HG02588 (cell line): Measurements from ENCODE around the gene STK4.

Experiments
- ATAC-seq: cut with Tn5 transposase; IDR thresholded peaks from one replicate; pipeline ENCODE4 v1.9.1; 2021; ENCODE audit warnings: mild to moderate bottlenecking, moderate library complexity; ENCODE audit not compliant: unreplicated experiment

STK4 gene

DNA sequence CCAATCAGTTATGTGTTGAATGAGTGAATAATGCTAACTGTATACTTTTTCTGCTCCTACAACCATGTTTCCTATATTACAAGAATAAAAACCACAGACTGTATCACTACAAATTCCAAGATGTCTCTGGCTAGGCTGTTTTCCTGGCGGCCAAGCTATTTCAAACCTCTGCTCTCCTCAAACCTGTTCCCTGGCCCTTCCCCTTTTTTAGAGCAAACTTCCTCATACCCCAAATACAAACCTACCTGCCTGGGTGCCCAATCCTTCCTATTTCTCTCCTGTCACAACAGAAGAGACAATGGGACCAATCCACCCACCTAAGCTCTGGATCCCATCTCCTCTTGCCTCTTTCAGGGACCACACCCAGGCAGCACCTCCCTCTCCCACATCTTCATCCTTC lies 13.6 kb upstream of the STK4 start:
- ATAC-seq: no peak

DNA sequence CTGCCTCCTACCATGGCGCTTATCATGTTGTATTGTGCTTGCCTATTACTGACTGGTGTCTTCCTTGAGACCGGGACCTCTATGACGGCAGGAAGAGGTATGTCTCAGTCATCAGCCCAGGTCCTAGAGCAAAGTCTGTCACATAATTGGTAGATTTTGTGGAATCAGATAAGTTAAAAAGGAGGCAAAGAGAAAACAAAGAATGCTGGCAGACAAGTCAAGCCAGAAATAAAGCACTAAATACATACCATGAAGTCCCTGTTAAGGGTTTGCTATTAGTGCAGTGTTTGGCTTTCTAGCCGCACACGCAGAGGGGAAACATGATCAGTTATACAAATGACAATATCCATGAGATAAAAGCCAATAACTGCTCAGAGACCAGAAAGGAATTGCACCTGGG lies 12.1 kb upstream of the STK4 start:
- ATAC-seq: no peak

DNA sequence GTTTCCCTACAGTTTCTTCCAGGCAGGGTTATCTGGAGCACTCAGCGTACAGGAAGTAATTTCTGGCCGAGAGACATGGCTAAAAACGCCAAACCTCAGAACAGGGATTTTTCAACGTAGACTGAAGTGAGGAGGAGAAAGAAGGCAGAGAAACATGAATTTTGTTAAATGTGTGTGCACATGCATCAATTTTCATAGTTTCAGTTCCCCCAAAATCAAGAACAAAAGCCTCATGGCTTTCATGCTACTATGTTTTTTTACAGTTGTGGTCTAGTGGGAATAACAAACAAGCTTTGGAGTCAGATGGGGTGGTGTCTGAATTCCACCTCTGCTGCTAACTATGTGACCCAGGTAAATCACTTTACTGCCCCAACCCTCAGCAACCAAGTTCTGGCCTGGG lies 11.0 kb upstream of the STK4 start:
- no peak for ATAC-seq

DNA sequence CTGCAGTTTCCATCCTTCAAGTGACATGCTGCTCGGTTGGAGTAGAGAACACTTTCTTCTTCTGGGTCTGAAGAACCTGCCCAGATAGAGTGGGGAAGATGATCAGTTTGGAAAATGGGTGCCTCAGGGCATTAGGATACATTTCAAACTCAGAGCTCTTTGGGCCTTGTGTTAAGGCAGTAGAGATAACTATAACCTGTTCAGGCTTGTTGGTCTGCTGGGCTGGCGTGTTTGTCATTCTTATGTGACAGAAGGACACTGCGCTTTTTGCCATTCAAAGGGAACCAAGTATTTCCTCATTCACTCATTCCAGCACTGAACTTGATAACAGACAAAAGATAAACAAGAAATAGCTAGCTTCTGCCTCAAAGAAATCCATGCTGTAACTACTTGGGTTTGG lies 9.9 kb upstream of the STK4 start:
- ATAC-seq: no peak

DNA sequence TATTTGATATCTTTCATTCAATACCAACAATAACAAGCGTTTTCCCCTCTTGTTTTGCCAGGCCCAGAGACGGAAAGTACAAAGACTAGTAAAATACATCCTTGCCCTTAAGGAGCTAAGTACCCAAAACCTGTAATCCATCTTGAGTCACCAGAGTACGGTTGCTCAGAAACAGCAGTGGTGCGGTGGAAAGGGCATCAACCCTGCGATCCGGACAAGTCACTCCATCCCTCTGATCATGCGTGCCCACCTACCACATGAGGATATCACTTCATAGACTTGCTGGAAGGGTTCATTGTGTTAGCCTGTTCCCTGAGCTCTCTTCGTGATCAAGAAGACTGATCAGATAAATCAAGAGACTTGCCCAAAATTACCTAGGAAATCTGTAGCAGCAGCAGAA lies 8.0 kb upstream of the STK4 start:
- ATAC-seq: no peak

DNA sequence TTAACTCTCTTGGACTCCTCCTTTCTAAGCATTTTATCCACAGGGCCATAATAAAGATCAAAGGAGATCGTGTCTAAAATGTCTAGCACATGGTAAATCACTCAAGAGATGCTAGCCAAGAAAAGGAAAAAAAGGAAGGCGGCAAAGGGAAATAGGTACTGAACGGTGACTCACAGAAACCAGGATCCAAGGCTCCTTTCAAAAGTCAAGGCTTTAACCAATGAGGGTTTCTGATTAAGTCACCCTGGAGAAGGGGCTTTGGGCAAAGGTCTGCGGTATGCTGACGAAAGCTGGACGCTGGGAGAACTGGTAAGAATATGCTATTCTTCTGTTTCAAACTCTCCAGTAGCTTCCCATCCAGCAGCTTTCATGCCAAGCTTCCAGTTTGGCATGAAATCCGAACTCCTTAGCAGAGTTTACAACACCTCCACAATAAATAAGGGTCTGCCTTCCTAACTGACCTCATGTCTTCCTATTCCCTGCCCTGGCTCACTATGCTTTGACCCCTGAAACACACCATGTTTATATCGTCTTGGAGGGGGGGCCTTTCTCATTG lies 7.2 kb upstream of the STK4 start:
- ATAC-seq: no peak

DNA sequence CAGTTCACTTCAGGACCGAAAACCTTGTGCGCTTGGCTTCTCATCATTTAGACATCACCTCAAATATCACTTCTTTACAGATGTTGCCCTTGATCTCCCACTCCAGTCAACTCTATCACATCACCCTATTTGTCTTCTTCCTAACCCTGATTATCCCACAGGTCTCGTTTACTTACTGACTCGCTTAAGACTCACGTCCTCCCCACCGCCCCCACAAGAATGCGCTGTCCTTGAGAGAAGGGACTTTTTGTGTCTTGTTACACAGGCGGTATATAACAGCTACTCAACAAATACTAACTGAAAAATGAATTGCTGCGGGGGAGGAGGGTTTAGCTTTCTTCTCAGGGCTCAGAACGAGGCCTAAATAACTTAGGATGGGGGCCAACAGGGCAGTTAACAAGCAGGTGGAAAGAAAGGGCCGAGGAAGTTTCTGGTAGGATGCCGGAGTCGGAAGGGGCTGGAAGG lies 6.6 kb upstream of the STK4 start:
- ATAC-seq: no peak

DNA sequence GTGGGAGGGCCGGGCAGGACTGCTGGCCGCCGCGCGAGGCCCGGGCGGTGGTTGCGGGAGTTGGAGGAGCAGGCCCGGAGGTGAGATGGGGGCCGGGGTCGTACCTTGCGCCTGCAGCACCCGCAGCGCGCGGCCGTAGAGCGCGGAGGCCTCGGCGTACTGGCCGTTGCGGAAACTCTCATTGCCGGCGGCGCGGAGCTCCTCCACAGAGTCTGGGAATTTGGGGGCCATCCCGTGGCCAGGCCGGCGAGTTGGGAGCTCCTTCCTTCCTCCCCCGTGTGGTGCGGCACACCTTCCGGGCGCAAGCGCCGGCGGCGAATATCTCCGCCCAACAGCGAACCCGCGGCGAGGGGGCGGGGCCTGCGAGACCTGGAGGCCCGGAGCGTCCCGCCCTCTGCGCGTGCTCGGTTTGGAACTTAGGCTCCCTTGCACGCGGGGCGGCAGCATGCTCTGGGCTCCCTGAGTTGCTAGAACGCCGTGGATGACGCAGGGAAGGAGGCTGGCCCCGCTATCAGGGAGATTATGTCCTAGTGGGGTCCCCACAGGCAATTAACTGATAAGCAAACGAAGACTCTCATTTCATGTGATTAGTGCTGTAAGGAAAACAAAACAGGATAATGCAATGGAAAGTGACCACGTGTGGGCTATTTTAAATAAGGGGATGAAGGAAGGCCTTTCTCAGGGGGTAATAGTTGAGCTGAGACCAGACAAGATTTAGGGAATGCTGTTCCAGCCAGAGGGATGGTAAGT lies 6.0 kb upstream of the STK4 start, which contains the start of gene TOMM34:
Gene TOMM34 (minus strand): TSS at position 295 of the 750 bp plus-strand sequence. CDS start 64 bp downstream, at position 231.
- peak; percentile 81 for ATAC-seq

DNA sequence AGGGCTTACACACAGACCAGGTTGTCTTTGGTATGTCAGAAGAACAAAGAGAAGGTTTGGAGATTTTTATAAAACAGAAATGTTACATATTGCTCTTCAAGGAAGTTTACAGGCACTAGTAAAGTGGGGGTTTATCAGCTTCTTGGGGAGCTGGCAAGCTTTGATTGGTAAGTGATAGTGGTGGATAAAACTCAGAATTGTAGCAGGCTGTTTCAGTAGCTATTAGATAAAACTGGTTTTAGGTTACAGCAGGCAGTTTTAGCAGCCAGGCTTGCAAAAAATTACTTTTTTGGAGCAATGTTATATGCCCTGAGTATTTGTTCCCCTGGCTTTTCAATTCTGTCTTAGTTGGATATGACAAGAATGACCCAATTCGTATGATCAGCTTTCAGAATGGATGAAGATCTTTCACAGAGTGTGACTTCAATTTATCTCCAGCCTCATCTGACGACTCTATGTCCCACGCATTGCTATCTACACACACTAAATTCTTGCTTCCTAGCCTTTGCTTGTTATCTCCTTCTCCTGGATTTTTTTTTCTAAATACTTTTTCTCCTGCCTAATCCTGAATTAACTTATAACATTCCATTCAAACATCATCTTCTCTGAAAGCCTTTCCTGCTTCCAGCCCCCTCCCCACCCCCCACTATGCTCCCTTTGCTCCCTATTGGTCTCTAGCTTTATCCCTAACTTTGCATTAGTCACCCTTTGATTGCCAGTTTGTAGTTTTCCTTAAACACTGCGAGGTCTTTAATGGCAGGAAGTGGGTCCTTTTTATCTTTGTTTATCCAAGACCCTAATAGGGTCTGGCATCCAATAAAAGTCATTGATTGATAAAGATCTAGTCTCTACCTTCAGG lies 5.1 kb upstream of the STK4 start:
- ATAC-seq: no peak

DNA sequence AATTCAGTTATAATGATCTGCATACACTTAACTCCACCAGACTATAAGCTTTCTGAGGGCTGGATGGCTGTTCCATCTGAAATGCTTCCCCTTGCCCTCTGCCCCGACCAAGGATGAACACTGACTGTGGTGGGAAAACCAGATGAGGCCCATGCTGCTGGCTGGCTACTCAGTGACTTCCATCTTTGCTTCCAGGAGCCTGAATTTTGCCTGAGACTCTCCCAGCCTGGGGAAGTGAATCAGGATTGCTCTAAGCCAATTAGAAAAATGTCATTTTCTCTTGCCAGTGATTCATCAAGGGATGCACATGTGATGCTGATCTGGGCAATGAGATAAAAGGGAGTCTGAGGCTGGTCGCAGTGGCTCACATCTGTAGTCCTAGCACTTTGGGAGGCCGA lies 4.4 kb upstream of the STK4 start:
- ATAC-seq: no peak

DNA sequence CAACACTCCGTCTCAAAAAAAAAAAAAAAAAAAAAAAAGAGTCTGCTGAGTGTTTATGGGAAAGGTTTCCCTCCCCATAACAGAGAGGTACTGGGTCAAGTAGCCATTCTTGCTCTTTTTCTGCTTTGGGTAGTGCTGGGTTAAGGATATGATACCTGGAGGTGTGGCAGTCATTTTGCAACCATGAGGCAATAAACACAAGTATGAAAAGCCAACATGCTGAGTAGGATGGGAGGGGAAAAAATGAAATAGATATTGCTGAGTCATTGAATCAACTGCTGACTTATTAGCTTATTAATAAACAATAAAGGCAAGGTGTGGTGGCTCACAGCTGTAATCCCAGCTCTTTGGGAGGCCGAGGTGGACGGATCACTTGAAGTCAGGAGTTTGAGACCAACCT lies 3.8 kb upstream of the STK4 start:
- no peak for ATAC-seq

DNA sequence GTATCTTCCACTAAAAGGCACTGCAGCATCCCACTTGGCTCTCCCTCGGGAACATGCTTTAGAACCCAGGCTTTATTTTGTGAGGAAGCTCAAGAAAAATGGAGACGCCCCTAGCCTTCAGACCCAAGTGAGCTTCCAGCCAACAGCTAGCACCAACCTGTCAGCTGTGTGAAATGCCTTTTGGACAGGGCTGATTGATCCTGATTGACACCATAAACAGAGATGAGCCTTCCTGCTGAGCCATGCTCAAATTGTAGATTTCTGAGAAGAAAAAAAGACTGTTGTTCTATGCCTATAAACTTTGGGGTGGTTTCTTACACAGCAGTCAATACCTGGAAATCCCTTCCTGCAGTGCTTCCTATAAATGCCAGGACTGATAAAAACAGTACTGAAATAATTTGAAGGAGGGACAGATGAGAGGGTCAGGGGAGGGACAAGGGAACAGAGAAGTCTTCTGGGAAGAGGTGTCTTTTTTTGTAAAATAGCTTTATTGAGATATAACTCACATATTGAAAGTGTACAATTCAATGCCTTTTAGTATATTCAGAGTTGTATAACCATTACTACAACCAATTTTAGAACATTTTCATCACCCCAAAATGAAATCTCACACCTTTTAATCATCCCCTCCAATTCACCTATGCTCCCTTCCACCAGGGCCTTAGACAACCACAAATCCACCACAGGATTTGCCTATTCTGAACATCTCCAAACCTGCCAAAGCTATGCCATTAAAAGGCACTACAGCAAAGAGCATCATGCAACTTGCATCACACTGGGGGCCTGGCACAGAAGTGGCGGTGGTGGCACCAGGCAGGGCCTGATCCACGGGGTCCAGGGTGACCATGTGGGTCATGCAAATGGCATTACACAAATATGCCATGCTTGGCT lies 2.7 kb upstream of the STK4 start:
- no peak for ATAC-seq

DNA sequence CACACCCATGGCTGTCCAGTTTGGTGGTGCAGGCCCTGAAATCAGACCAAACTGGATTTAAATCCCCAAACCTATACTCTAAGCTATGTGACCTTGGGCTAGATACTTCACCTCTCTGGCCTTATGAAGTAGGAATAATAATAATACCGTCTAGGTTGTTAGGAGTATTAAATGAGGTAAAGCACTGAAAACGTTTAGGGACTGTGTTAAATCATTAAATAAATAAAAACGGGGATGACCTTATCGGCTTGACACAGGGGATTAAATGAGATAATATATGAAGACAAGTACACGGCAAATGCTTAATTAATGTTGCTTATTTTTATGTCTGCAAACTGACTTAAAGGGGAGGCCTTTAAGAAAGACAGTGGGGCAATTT lies 672 bp upstream of the STK4 start:
- no peak for ATAC-seq

DNA sequence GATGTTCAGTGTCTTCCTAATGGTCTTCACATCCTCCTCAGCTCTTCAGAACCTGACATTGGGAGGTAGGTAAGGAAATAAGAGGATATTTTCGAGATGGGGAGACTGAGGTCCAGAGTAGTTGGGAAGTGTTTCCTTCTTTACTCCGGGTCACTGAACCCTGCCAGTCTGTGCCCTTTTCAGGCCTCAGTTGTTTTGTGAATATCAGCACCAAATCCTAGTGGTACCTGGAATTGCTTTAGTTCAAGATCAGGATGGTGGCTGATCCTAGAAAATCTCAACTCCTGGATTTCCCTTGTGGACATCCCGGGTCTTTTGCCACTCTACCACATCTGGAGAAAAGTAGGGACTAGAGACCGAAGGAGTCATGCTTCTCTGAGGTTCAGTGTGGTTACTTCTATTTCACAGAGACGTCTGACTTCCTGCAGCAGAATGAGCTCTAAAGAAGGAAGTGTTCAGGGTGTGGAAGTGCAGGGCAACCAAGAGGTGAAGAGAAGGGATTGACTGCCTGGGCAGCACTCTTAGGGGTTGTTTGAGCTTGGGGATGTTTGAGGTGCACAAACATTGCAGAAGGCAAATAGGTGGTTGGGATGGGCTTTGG lies 995 bp downstream of the STK4 start:
- ATAC-seq: no peak

DNA sequence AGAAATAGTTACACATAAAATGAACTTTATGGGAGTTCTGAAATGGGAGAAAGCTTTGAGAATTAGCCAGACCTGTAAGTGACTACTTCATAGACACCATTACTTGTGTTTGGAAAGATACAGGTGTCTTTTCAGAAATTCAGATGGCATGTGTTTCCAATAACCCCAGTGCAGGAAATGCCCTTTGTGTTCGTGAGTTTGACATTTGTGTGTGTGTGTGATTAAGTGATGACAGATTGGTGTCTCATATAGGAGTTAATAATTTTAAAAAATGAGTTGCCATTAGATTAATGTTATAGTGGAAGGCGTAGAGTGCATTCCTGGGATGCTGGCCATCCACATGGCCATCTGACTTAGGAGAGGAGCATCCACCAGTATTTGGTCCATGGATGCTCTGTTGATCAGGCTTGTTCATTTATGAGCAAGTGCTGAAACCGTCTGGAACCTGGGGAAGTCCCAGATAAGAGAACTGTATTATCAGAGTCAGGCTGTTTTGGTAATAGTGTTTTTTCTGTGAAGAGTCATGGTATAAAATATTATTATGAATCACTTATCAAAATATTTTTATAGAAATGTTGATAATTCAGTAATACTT lies 3.1 kb downstream of the STK4 start:
- ATAC-seq: no peak

DNA sequence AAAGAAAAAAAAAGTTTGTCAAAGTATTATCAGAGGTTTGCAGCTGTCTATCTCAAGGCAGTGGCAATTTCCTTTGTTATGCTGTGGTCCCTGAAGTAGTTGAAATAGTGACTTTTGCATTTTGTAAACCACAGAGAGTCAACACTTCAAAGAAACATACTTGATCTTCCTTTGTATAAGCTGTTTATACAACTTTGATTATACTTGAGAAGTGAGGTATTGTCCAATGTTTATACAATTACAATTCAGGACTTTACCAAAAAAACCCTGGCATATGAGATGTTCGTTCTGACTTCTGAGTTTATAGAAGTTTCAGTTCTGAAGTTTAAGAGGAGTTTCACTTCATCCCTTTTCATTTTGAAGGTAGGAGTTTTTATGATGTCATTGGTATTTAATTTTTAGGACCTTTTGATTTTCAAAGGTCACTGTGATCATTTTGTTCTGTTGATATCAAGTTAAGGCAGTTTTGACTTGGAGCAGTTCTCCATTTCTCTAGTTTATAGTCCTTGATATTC lies 4.0 kb downstream of the STK4 start:
- ATAC-seq: no peak

DNA sequence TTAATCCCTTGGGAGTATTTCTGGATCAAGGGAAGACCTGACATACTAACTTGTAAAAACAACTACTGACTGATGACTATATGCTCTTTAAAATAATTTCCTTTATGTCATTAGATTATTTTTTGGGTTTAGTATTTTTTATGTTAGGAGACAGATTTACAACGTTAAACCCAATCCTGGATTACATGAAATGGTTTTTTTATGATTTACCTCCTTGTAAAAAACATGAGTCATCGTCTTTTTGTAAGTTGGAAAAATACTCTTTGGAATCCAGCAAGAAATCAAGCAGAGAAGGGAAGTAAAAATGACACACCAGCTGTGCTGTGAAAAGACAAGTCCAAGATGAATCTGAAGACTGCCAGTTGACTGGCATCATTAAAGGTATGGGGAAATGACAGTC lies 6.7 kb downstream of the STK4 start:
- no peak for ATAC-seq

DNA sequence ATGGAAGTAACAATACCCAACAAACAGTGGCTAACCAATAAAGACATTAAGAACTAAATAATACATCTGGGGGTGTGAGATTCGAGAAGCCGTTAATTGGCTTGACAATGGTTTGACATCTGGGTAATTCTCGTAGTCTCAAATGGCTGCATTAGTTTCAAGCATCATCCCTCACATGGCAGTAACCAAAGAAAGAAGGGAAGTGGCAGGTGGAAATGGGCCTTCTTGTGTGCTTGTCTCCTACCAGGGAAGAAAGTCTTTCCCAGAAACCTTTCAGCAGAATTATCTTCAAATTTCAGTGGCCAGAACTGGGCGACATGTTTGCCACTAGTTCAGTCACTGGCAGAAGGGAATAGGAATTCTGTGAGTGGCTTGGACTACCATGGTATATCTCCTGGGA lies 10.4 kb downstream of the STK4 start:
- ATAC-seq: no peak

DNA sequence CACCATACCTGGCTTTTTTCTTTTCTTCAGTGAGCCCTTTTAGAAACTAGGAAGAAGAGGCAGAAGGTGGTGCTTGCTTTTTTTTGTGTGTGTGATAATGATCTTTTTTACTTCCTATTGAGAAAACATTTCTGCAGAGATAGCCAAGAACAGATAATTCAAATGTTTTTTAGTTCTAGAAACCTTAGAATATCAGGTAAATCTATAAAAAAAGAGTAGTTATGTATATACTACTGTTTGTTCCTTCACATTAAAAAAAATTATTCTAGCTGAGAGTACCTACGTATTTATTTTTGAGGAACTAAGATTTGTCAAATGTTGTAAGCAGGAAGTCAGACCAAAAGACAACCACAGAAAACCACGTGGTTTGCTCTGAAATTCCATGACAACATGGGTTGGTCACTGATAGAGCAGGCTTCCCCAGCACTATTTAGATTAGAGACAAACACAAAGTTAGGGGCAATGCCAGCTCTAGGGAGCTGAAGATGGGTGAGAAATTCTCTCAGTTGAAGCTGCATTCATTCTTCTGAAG lies 12.8 kb downstream of the STK4 start:
- peak; percentile 83 for ATAC-seq
